Measurements from ENCODE around the gene ZNF649. TPM values are rescaled to one million over a fixed set of nuclear protein-coding genes. Genes with fewer than 3 reads are reported as not detected.

ZNF649 gene
- total and polyA plus RNA-seq, 2 experiments from 2014 or later, result 4.9 to 13.6 TPM

- DNase-seq (ENCODE audit: low spot score), result no peak
- Histone ChIP-seq H3K9me3 (ENCODE audit: low read depth) (peaks cover 17% of the 10 kb centered on the region), H3K36me3 (replicated peaks; ENCODE audit: insufficient read depth, low read depth) (peaks cover 8% of the 10 kb centered on the region), H2AFZ (peak overlapping the region; percentile 84), H3K27me3 (no peaks in the 10 kb centered on the region), H3K4me2 (peak overlapping the region; percentile 76), H4K20me1 (ENCODE audit: insufficient read depth, poor library complexity, severe bottlenecking) (no peaks in the 10 kb centered on the region), H3K4me1 (ENCODE audit: insufficient read depth) (peaks cover 5% of the 10 kb centered on the region), H3K27ac (peak overlapping the region; percentile 93), H3K4me3 (peak overlapping the region; percentile 71), H3K9me2 (replicated peaks; ENCODE audit: insufficient read depth) (no peaks in the 10 kb centered on the region), H3K79me2 (peaks cover 22% of the 10 kb centered on the region)
- TF ChIP-seq EZH2phosphoT487 (IDR thresholded peaks at IDR 0.05; ENCODE audit: low read depth, severe bottlenecking, unreplicated experiment) (no peak), CTCF (IDR thresholded peaks at IDR 0.05; ENCODE audit: poor library complexity) (no peak), EZH2 (IDR thresholded peaks at IDR 0.05; ENCODE audit: borderline replicate concordance) (no peak)
- WGBS (ENCODE audit: low lambda C conversion rate, missing lambda C conversion rate), result 40% methylated on average over 13 of the region's 13 CpGs
Measured at GRCh38 chr19:51927859-51928258, 23.0 kb upstream of the ZNF649 start.

GRCh38 chr19:51926784-51927741 is 22.2 kb upstream of the ZNF649 start, which contains the start of gene ZNF613:
Gene ZNF613, plus strand, starts transcription at chr19:51927472. Its CDS starts 8,749 bp downstream, at chr19:51936221.
- peak within 1 kb of the TSS; percentile 76 for H3K4me2 ChIP-seq
- 1% methylated on average over 49 of the region's 52 CpGs for WGBS (ENCODE audit: low lambda C conversion rate, missing lambda C conversion rate)
- H2AFZ ChIP-seq, result peak within 1 kb of the TSS; percentile 84
- peaks cover 25% of the 10 kb centered on the region for H3K9me3 ChIP-seq (ENCODE audit: low read depth)
- peak; percentile 92 for DNase-seq (ENCODE audit: low spot score)
- no peaks in the 10 kb centered on the region for H3K27me3 ChIP-seq
- H3K9me2 ChIP-seq (replicated peaks; ENCODE audit: insufficient read depth), result no peaks in the 10 kb centered on the region
- peak within 1 kb of the TSS; percentile 71 for H3K4me3 ChIP-seq
- H3K27ac ChIP-seq, result peak within 1 kb of the TSS; percentile 93
- no peaks in the 10 kb centered on the region for H4K20me1 ChIP-seq (ENCODE audit: insufficient read depth, poor library complexity, severe bottlenecking)
- H3K36me3 ChIP-seq (replicated peaks; ENCODE audit: insufficient read depth, low read depth), result peaks cover 8% of the 10 kb centered on the region
- TF ChIP-seq CTCF (IDR thresholded peaks at IDR 0.05; ENCODE audit: poor library complexity) (peak; percentile 50), EZH2 (IDR thresholded peaks at IDR 0.05; ENCODE audit: borderline replicate concordance) (no peak)
- peaks cover 5% of the 10 kb centered on the region for H3K4me1 ChIP-seq (ENCODE audit: insufficient read depth)
- peaks cover 22% of the 10 kb centered on the region for H3K79me2 ChIP-seq

- Histone ChIP-seq H4K20me1 (ENCODE audit: insufficient read depth, poor library complexity, severe bottlenecking) (no peaks in the 10 kb centered on the region), H3K9me2 (replicated peaks; ENCODE audit: insufficient read depth) (no peaks in the 10 kb centered on the region), H2AFZ (peak overlapping the region; percentile 84), H3K36me3 (replicated peaks; ENCODE audit: insufficient read depth, low read depth) (peaks cover 8% of the 10 kb centered on the region), H3K27me3 (no peaks in the 10 kb centered on the region), H3K27ac (peak overlapping the region; percentile 93), H3K4me3 (peak overlapping the region; percentile 71), H3K4me2 (peak overlapping the region; percentile 76), H3K4me1 (ENCODE audit: insufficient read depth) (peaks cover 5% of the 10 kb centered on the region), H3K9me3 (ENCODE audit: low read depth) (peaks cover 25% of the 10 kb centered on the region), H3K79me2 (peaks cover 22% of the 10 kb centered on the region)
- TF ChIP-seq CTCF (IDR thresholded peaks at IDR 0.05; ENCODE audit: poor library complexity) (no peak), EZH2phosphoT487 (IDR thresholded peaks at IDR 0.05; ENCODE audit: low read depth, severe bottlenecking, unreplicated experiment) (no peak), EZH2 (IDR thresholded peaks at IDR 0.05; ENCODE audit: borderline replicate concordance) (no peak)
- WGBS (ENCODE audit: low lambda C conversion rate, missing lambda C conversion rate), result 26% methylated on average over 11 of the region's 11 CpGs
- DNase-seq (ENCODE audit: low spot score), result no peak
Measured at GRCh38 chr19:51926426-51926783, 21.6 kb upstream of the ZNF649 start.

All from hepatocyte (in vitro differentiated cells).